H1 (cell line): ENCODE data around the gene CASZ1. TPM values are rescaled to one million over a fixed set of nuclear protein-coding genes. Genes with fewer than 3 reads are reported as not detected.

Source experiments
- CTCF ChIA-PET: fragments of 300-600 bp; sonication (Branson Sonifier 250); formaldehyde crosslinking; loops from one replicate; lab custom pipeline; 2021; ENCODE audit not compliant: partially characterized antibody; lab: Charles Lee
- POLR2A ChIA-PET: fragments of 300-600 bp; sonication (Branson Sonifier 250); formaldehyde crosslinking; loops from one replicate; lab custom pipeline; 2021; ENCODE audit warnings: inconsistent platforms; ENCODE audit not compliant: partially characterized antibody; lab: Charles Lee
- DNase-seq, 2 experiments: peaks; one replicate each; pipeline versions ENCODE4 v3.0.0 to v3.0.0-alpha.2; 2010 to 2022; ENCODE audit warnings: low spot score in 2 of 2, low read depth in 1 of 2, mixed read lengths in 1 of 2
- FAIRE-seq: peaks from 2 replicates; lab custom pipeline; 2011; peaks lifted over from hg19 to GRCh38; lab: Jason Lieb, UNC
- H2AFZ ChIP-seq: 2 replicates; pipeline ENCODE4 v1.8.1; 2012; ENCODE audit warnings: low read length, inconsistent platforms
- H2AK5ac ChIP-seq: 2 replicates; pipeline ENCODE4 v1.6.1; 2013; ENCODE audit warnings: low read depth, low read length
- H2BK120ac ChIP-seq: replicated peaks from 2 replicates; pipeline ENCODE3; 2013; ENCODE audit warnings: low read depth, low read length, inconsistent platforms
- H2BK12ac ChIP-seq: 2 replicates; pipeline ENCODE4 v1.6.1; 2013; ENCODE audit warnings: low read depth, low read length
- H2BK15ac ChIP-seq: 2 replicates; pipeline ENCODE4 v1.6.1; 2013; ENCODE audit warnings: low read length
- H2BK20ac ChIP-seq: 2 replicates; pipeline ENCODE4 v1.6.1; 2013; ENCODE audit warnings: low read length
- H2BK5ac ChIP-seq: 2 replicates; pipeline ENCODE4 v1.6.1; 2013; ENCODE audit warnings: low read depth, low read length
- H3K14ac ChIP-seq: 2 replicates; pipeline ENCODE4 v1.6.1; 2013; ENCODE audit warnings: inconsistent platforms; ENCODE audit not compliant: insufficient read length
- H3K18ac ChIP-seq: 2 replicates; pipeline ENCODE4 v1.6.1; 2013; ENCODE audit warnings: low read length; ENCODE audit errors: extremely low read depth
- H3K23ac ChIP-seq: 2 replicates; pipeline ENCODE4 v1.6.1; 2013; ENCODE audit warnings: inconsistent platforms; ENCODE audit not compliant: insufficient read length
- H3K23me2 ChIP-seq: 2 replicates; pipeline ENCODE4 v1.6.1; 2013; ENCODE audit warnings: low read depth, low read length
- H3K27ac ChIP-seq: 2 replicates; pipeline ENCODE4 v1.6.1; 2011; ENCODE audit warnings: low read depth, low read length, inconsistent platforms
- H3K27me3 ChIP-seq, 4 experiments: replicated peaks in 1 of 4; 1 replicate in 1 of 4; 2 replicates in 3 of 4; pipeline versions ENCODE4 v1.6.1 to v1.8.1; 2011 to 2013; ENCODE audit warnings: low read length in 3 of 4, mild to moderate bottlenecking in 3 of 4, inconsistent platforms in 2 of 4, mixed read lengths in 2 of 4, moderate library complexity in 1 of 4; ENCODE audit not compliant: control insufficient read depth in 3 of 4, insufficient read depth in 3 of 4; ENCODE audit errors: extremely low read depth in 1 of 4
- H3K36me3 ChIP-seq, 4 experiments: 2 replicates each; pipeline versions ENCODE4 v1.6.1 to v1.8.1; 2011 to 2013; ENCODE audit warnings: mild to moderate bottlenecking in 4 of 4, low read length in 3 of 4, moderate library complexity in 2 of 4, control low read depth in 1 of 4, inconsistent platforms in 1 of 4; ENCODE audit not compliant: insufficient read depth in 4 of 4, control insufficient read depth in 2 of 4
- H3K4ac ChIP-seq: replicated peaks from 2 replicates; pipeline ENCODE3; 2013; ENCODE audit warnings: low read length, low read depth, mixed read lengths, inconsistent platforms; ENCODE audit not compliant: insufficient read length
- H3K4me1 ChIP-seq, 4 experiments: replicated peaks in 1 of 4; 1 replicate in 1 of 4; 2 replicates in 3 of 4; pipeline versions ENCODE4 v1.6.1 to v1.8.1; 2011 to 2013; ENCODE audit warnings: low read length in 3 of 4, inconsistent platforms in 2 of 4, mixed read lengths in 1 of 4; ENCODE audit not compliant: insufficient read depth in 4 of 4, control insufficient read depth in 3 of 4
- H3K4me2 ChIP-seq, 2 experiments: 2 replicates each; pipeline versions ENCODE4 v1.6.1 to v1.8.1; 2011 to 2013; ENCODE audit warnings: low read depth in 2 of 2, low read length in 2 of 2, control low read depth in 1 of 2, inconsistent platforms in 1 of 2, mild to moderate bottlenecking in 1 of 2; ENCODE audit not compliant: insufficient read depth in 1 of 2
- H3K4me3 ChIP-seq, 4 experiments: fragments of 200-600, 300-600 bp in 1 of 4; sonication (generic), shearing (Covaris generic), sonication (Bioruptor Twin) in 1 of 4; 2 replicates each; pipeline versions ENCODE4 v1.5.1 to v1.8.1; 2011 to 2016; ENCODE audit warnings: low read length in 4 of 4, low read depth in 3 of 4, control low read depth in 2 of 4, inconsistent platforms in 2 of 4, mild to moderate bottlenecking in 2 of 4, mixed read lengths in 1 of 4, moderate library complexity in 1 of 4; ENCODE audit not compliant: insufficient read depth in 2 of 4; ENCODE audit errors: extremely low read depth in 1 of 4
- H3K56ac ChIP-seq: replicated peaks from 2 replicates; pipeline ENCODE3; 2013; ENCODE audit warnings: low read depth, mild to moderate bottlenecking, mixed read lengths, low read length, inconsistent platforms; ENCODE audit not compliant: insufficient read length
- H3K79me1 ChIP-seq: 2 replicates; pipeline ENCODE4 v1.6.1; 2013; ENCODE audit warnings: low read depth, low read length, control low read depth
- H3K79me2 ChIP-seq, 2 experiments: 2 replicates each; pipeline versions ENCODE4 v1.6.1 to v1.8.1; 2012 to 2013; ENCODE audit warnings: low read length in 2 of 2, mild to moderate bottlenecking in 2 of 2, inconsistent platforms in 1 of 2; ENCODE audit not compliant: insufficient read depth in 2 of 2, control insufficient read depth in 1 of 2
- H3K9ac ChIP-seq, 4 experiments: replicated peaks in 1 of 4; 1 replicate in 1 of 4; 2 replicates in 3 of 4; pipeline versions ENCODE4 v1.6.1 to v1.8.1; 2011 to 2013; ENCODE audit warnings: low read depth in 3 of 4, low read length in 3 of 4, control low read depth in 2 of 4, mild to moderate bottlenecking in 2 of 4, moderate library complexity in 2 of 4, inconsistent platforms in 1 of 4; ENCODE audit errors: extremely low read depth in 1 of 4
- H3K9me3 ChIP-seq, 2 experiments: 2 replicates each; pipeline versions ENCODE4 v1.6.1 to v1.8.1; 2012 to 2013; ENCODE audit warnings: mild to moderate bottlenecking in 2 of 2, moderate library complexity in 2 of 2, control low read depth in 1 of 2, inconsistent platforms in 1 of 2, low read depth in 1 of 2, low read length in 1 of 2, mixed read lengths in 1 of 2; ENCODE audit not compliant: insufficient read depth in 2 of 2
- H4K20me1 ChIP-seq, 2 experiments: replicated peaks in 1 of 2; 2 replicates each; pipeline versions ENCODE3 to v1.8.1; 2011 to 2013; ENCODE audit warnings: inconsistent platforms in 2 of 2, low read length in 2 of 2, mild to moderate bottlenecking in 1 of 2; ENCODE audit not compliant: insufficient read depth in 2 of 2, control insufficient read depth in 1 of 2
- H4K5ac ChIP-seq: 2 replicates; pipeline ENCODE4 v1.6.1; 2013; ENCODE audit warnings: low read length, low read depth, mixed read lengths, inconsistent platforms; ENCODE audit not compliant: insufficient read length
- H4K8ac ChIP-seq: 2 replicates; pipeline ENCODE4 v1.8.0; 2013; ENCODE audit warnings: mild to moderate bottlenecking, moderate library complexity, low read length, inconsistent platforms; ENCODE audit not compliant: insufficient read depth; ENCODE audit errors: extremely low read depth
- H4K91ac ChIP-seq: replicated peaks from 2 replicates; pipeline ENCODE3; 2013; ENCODE audit warnings: low read length, mixed read lengths, inconsistent platforms; ENCODE audit not compliant: insufficient read length
- CHD1 ChIP-seq: IDR thresholded peaks from 2 replicates; pipeline ENCODE4 v1.6.1; 2012; ENCODE audit warnings: low read depth, low read length, improper control_type of control experiment
- CHD2 ChIP-seq: IDR thresholded peaks from 2 replicates; pipeline ENCODE4 v1.6.1; 2012; ENCODE audit warnings: low read length, improper control_type of control experiment
- EP300 ChIP-seq, 2 experiments: IDR thresholded peaks; 1 replicate in 1 of 2; 2 replicates in 1 of 2; pipeline ENCODE4 v1.6.1; 2011 to 2012; ENCODE audit warnings: low read depth in 2 of 2, low read length in 2 of 2, mild to moderate bottlenecking in 2 of 2, borderline replicate concordance in 1 of 2, inconsistent platforms in 1 of 2, moderate library complexity in 1 of 2
- KDM1A ChIP-seq: fragments of 200-600, 300-600 bp; sonication (generic); IDR thresholded peaks from 2 replicates; pipeline ENCODE4 v1.7.1; 2016; ENCODE audit warnings: mild to moderate bottlenecking, low read length, borderline replicate concordance
- MAX ChIP-seq: IDR thresholded peaks from 2 replicates; pipeline ENCODE4 v1.6.1; 2012; ENCODE audit warnings: inconsistent platforms
- RAD21 ChIP-seq, 2 experiments: IDR thresholded peaks in 1 of 2; conservative IDR thresholded peaks in 1 of 2; 2 replicates each; pipeline ENCODE4 v1.6.1; 2011; ENCODE audit warnings: low read depth in 2 of 2, low read length in 2 of 2, improper control_type of control experiment in 1 of 2, inconsistent platforms in 1 of 2, mild to moderate bottlenecking in 1 of 2, moderate library complexity in 1 of 2
- RNF2 ChIP-seq: fragments of 200-900, 300-1000 bp; sonication (generic); IDR thresholded peaks from 2 replicates; pipeline ENCODE4 v1.7.1; 2016; ENCODE audit warnings: borderline replicate concordance, low read depth, mild to moderate bottlenecking, antibody characterized with exemption, low read length; ENCODE audit not compliant: poor library complexity, severe bottlenecking; ENCODE audit errors: missing control alignments
- TEAD4 ChIP-seq: IDR thresholded peaks from 2 replicates; pipeline ENCODE4 v1.6.1; 2012; ENCODE audit warnings: low read depth, low read length, inconsistent platforms, mixed read lengths
- ZNF274 ChIP-seq: IDR thresholded peaks from 2 replicates; pipeline ENCODE4 v1.7.0; 2012; ENCODE audit warnings: low read length, borderline replicate concordance; ENCODE audit errors: extremely low read depth
- WGBS, 2 experiments: shearing (Covaris generic) in 1 of 2; methylation state at CpG; one replicate each; pipeline versions ENCODE4 v1.1.6 to v1.1.7; 2013 to 2015; ENCODE audit warnings: low lambda C conversion rate in 2 of 2, mixed read lengths in 2 of 2, inconsistent platforms in 1 of 2, low coverage in 1 of 2, missing lambda C conversion rate in 1 of 2; ENCODE audit not compliant: insufficient replicate concordance in 2 of 2, insufficient coverage in 1 of 2, insufficient read length in 1 of 2; ENCODE audit errors: extremely low coverage in 1 of 2, missing lambda C conversion rate in 1 of 2; 5-methylcytosine and 5-hydroxymethylcytosine counted together
- polyA plus RNA-seq, 7 experiments: library from polyadenylated mRNA; depleted of rRNA in 3 of 7; stranded (reverse) in 5 of 7; unstranded in 2 of 7; fragments of >200 nt in 5 of 7; fragments of 200-250 nt in 2 of 7; gene quantifications; 1 replicate in 5 of 7; 2 replicates in 1 of 7; 4 replicates in 1 of 7; pipeline versions ENCODE4 v1.2.1 to v1.2.3, GENCODE V29; 2011 to 2013; ENCODE audit warnings: missing spikeins in 2 of 7, mixed read lengths in 2 of 7
- total RNA-seq: library from RNA; stranded (reverse); fragmentation: NEBNext Ultra II Directional; extraction: Animal tissue kit (Norgen Biotek cat#: 25700); gene quantifications from 2 replicates; pipeline ENCODE4 v1.2.1, GENCODE V29; 2021

The CASZ1 gene
- total and polyA plus RNA-seq, 2 of the 8 experiments (the other 6 are each of a cell fraction or from before 2014, with no cell fraction given): 4.4 to 7.7 TPM

- Histone ChIP-seq H3K4me3 (no peak overlapping the region), H3K18ac (peak overlapping the region; percentile 10), H3K23ac (no peak overlapping the region), H3K4ac (no peak overlapping the region), H2AK5ac (no peak overlapping the region), H2BK12ac (peak overlapping the region; percentile 90; the same call in 1 of the 2 replicates), H4K20me1 (no peaks in the 10 kb centered on the region), H3K79me2 (no peaks in the 10 kb centered on the region), H2BK20ac (0 out of 2 replicates have a peak overlapping the region, but pooled peaks have one; percentile 66), H3K56ac (no peak overlapping the region), H3K23me2 (no peaks in the 10 kb centered on the region), H4K5ac (no peak overlapping the region), H2BK5ac (peak overlapping the region; percentile 49; the same call in 1 of the 2 replicates), H3K4me1 (peaks cover 5 to 31% (median 20%) of the 10 kb centered on the region in 4 experiments), H4K8ac (peak overlapping the region; percentile 53; the same call in 1 of the 2 replicates), H3K36me3 (no peaks in the 10 kb centered on the region), H3K14ac (no peak overlapping the region), H3K27ac (no peak overlapping the region), H3K27me3 (no peaks in the 10 kb centered on the region), H3K79me1 (no peaks in the 10 kb centered on the region; the same call in none of the 2 replicates), H2BK120ac (peak overlapping the region; percentile 26), H4K91ac (peak overlapping the region; percentile 66), H2AFZ (no peak overlapping the region), H3K4me2 (no peak overlapping the region), H3K9ac (no peak overlapping the region), H2BK15ac (peak overlapping the region; percentile 98; the same call in 1 of the 2 replicates), H3K9me3 (no peaks in the 10 kb centered on the region)
- WGBS, 2 experiments: 83% methylated on average over 12 of the region's 12 CpGs; no CpG with 5 or more reads in 1 of the 2 experiments
- FAIRE-seq: no peak
- POLR2A ChIA-PET: interaction anchor here (1.6 kb wide), 1 partner anchor 73 kb away, joined by 3 read pairs; no protein-coding TSS in a partner anchor
- TF ChIP-seq CHD2 (no peak), ZNF274 (no peak), EP300 (IDR thresholded peaks at IDR 0.05; ENCODE audit: borderline replicate concordance in 1 of 2, low read depth in 2 of 2, low read length in 2 of 2) (no peak), RAD21 (IDR thresholded peaks at IDR 0.05 in 1 of 2, conservative IDR thresholded peaks at IDR 0.05 in 1 of 2; ENCODE audit: low read depth in 2 of 2, low read length in 2 of 2) (no peak), RNF2 (no peak), KDM1A (no peak), TEAD4 (no peak), CHD1 (no peak), MAX (no peak)
- CTCF ChIA-PET: interaction anchor here (0.8 to 2.6 kb wide), 4 partner anchors 9 to 53 kb away, joined by 3 to 10 read pairs (median 4); no protein-coding TSS in a partner anchor
- DNase-seq: no peak
Measured at GRCh38 chr1:10737651-10738050, 58.8 kb downstream of the CASZ1 start.
